C4-2B (cell line): ENCODE measurements around the gene EVC2.

Source experiments
- H3K27ac ChIP-seq: fragments of 450-650 bp; 2 replicates; pipeline ENCODE4 v1.5.1; 2017
- ZFX ChIP-seq: fragments of 450-650 bp; IDR thresholded peaks from 2 replicates; pipeline ENCODE4 v1.6.1; 2017
- TF ChIP-seq, protein P1 (sequence below): fragments of 450-650 bp; conservative IDR thresholded peaks from 2 replicates; pipeline ENCODE4 v1.5.1; 2017; ENCODE audit warnings: mild to moderate bottlenecking

Gene EVC2

DNA sequence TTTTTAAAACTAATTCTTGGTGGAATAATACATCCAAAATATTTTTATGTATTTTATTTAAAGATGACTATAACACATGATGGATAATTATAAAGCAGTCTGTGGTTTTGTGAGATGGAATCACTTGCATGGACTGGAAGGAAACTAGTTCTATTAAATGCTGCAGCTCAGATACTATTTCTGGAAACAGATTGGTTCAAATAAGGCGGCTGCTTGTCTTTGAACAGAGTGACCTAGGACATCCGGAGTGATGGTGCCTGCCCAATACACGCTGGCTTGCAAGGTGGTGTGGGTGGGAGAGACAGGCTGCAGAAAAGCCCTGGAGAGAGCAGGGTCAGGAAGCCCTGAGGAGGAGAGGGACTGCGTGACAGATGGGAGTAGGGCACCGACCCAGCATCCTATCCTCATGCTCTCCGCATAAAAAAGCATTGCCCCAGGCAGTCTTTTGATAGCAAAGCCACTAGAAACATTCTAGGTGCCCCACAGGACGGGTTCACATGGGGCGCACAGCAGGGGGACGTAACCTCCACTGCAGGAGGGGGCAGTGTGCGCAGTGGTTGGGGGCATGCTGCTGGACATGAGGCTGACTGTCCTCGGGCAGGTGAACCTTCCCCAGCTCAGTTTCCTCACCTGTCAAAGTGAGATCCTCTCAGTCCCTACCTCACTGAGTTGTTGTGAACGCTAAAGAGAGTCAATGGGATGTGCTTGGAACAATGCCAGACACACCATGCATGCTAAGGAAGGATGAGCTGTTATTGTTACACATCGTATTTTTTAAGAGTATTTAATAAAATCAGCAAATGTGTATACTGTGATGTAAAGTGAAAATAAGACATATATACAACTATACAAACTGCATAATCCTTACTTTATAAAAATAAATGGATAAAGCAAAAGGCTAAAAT is 71.3 kb downstream of the EVC2 start:
- H3K27ac ChIP-seq = no peak overlapping the region
- TF ChIP-seq, protein P1, sequence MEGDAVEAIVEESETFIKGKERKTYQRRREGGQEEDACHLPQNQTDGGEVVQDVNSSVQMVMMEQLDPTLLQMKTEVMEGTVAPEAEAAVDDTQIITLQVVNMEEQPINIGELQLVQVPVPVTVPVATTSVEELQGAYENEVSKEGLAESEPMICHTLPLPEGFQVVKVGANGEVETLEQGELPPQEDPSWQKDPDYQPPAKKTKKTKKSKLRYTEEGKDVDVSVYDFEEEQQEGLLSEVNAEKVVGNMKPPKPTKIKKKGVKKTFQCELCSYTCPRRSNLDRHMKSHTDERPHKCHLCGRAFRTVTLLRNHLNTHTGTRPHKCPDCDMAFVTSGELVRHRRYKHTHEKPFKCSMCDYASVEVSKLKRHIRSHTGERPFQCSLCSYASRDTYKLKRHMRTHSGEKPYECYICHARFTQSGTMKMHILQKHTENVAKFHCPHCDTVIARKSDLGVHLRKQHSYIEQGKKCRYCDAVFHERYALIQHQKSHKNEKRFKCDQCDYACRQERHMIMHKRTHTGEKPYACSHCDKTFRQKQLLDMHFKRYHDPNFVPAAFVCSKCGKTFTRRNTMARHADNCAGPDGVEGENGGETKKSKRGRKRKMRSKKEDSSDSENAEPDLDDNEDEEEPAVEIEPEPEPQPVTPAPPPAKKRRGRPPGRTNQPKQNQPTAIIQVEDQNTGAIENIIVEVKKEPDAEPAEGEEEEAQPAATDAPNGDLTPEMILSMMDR = no peak
- no peak for TF ChIP-seq ZFX

DNA sequence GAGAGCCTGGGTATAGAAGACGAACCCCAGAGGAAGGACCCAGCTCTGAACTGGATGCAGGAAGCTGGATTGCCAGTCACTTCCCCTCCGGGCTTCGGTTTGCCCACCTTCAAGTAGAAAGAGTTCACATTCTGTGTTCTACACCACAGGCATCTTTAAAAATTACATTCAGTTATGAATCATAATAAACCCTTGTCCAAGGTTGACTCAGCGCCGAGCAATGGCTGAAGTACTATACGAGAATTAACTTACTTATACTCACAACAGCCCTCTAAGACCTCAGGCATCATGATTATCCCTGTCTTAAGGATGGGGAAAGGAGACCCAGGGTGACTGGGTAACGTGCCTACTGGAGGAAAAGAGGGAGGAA is 72.5 kb downstream of the EVC2 start:
- H3K27ac ChIP-seq = no peak overlapping the region
- TF ChIP-seq ZFX = no peak
- TF ChIP-seq, protein P1 = no peak

DNA sequence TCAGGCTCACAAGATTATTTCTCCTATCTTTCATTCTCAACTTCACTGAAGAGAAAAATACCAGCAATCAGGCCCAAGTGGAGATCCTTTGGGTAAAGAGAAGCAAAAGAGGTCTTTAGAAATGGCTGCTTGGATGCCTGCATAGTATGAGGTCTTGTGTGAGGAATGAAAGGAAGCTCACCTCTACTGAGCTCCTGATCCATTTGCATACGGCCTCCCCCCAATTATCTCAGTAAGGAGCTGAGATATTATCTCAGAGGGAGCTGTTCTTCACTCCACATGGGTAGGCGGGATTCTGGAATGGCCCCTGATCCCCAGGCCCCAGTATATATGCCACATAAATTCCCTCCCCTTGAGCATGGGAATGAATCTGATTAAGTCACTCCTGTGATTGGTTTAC is 75.8 kb downstream of the EVC2 start:
- H3K27ac ChIP-seq = no peak overlapping the region
- no peak for TF ChIP-seq ZFX
- TF ChIP-seq, protein P1 = no peak

DNA sequence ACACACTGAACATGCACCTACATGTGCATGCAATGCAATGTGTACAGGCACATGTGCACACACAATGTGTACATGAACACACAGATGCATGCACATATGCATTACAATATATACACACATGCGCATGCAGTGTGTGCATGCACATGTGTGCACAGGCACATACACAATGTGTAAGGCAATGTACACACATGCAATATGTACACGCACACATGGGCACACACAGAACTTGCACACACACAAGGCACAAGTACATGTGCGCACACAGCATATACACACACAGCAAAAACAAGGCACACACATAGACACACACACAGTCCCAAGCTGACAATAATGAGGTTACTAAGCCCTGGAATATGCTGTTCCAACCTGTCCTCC is 76.3 kb downstream of the EVC2 start:
- TF ChIP-seq, protein P1 = no peak
- TF ChIP-seq ZFX = no peak

DNA sequence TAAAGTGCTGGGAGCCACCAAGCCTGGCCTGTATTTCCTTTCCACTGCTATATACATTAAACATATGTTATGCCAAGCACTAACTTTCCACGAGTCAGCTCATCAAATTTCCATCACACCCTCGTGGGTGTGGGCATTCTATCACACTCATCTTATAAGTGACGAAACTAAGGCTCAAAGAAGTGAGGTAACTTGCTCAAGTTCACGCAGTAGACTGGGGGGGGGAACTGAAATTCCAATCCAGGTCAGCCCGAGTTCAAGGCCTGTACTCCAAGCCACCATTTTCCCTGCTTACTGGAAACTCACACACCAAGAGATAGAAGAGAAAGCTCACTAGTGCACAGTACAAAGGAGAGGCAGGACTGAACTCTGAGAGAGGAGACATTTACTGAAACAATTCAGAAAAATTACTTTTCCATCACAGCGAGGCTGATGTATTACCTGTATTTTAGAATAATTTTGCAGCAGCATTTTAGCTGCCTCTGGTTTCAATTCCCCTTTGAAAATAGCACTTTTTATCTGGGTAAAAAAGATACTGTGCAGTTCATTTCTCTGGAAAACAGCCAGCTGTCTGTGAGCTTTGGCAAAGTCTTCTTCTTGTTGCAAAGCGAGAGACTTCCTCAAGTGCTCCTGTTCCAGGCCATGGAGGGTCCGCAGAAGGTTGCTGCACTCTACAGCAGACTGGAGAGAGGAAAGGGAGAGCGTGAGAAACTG is 76.8 kb downstream of the EVC2 start:
- no peak overlapping the region for H3K27ac ChIP-seq
- no peak for TF ChIP-seq ZFX
- TF ChIP-seq, protein P1 = no peak

More for the DNA sequence above, 76.3 kb downstream of the EVC2 start:
- no peak overlapping the region for H3K27ac ChIP-seq

DNA sequence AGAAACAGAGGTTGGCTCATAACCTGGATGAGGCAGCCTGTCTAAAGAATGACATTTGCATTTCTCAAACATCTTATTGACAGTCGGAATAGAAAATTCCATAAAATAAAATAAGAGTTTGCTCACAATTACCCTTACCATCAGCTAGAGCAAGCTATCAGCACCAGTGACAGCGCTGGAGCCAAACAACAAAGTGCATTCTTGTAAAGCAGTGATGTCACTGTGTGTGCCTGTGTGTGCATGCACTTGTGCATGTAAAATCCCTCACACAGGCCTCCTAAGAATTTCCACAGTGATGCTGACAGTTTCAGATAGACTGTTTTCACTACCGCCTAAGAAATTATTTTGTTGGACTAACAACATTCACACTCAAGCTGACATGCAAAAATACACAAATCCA is 77.6 kb downstream of the EVC2 start:
- no peak for TF ChIP-seq ZFX
- TF ChIP-seq, protein P1 = no peak

DNA sequence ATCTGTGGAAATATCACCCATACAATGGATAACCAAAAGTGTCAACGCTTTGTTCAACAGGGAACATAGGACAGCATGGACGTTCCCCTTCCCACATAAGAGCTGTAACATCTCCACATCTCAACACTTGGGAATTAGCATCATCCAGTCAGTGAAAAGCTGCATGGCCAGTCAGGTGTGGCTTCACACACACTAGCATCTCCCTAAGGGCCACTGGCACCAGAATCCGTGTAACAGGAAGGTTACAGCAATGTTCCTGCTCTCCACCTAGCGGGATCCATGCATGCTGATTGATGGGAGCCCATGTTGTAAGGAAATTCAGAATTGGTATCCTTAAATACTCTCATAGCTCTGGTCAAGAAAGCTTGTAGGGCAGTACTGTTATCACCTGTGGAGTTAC is 78.8 kb downstream of the EVC2 start:
- H3K27ac ChIP-seq = no peak overlapping the region
- TF ChIP-seq, protein P1 = no peak
- no peak for TF ChIP-seq ZFX

More for the DNA sequence above, 77.6 kb downstream of the EVC2 start:
- no peak overlapping the region for H3K27ac ChIP-seq
